Rectal smooth muscle tissue (tissue), 1 donor: ENCODE results near the gene CARD14.
A peak's percentile ranks its signal among the peaks of the same experiment; 100 is the strongest.

Experiments
- H3K27ac ChIP-seq: one replicate; pipeline ENCODE4 v1.7.0; 2013; ENCODE audit warnings: low read depth, low read length, inconsistent platforms
- H3K27me3 ChIP-seq: one replicate; pipeline ENCODE4 v1.7.0; 2013; ENCODE audit warnings: low read length; ENCODE audit not compliant: control insufficient read depth, insufficient read depth
- H3K36me3 ChIP-seq: one replicate; pipeline ENCODE4 v1.7.0; 2013; ENCODE audit warnings: low read length; ENCODE audit not compliant: control insufficient read depth, insufficient read depth
- H3K4me1 ChIP-seq: one replicate; pipeline ENCODE4 v1.7.0; 2013; ENCODE audit warnings: low read length; ENCODE audit not compliant: control insufficient read depth, insufficient read depth
- H3K4me3 ChIP-seq: one replicate; pipeline ENCODE4 v1.7.0; 2013; ENCODE audit warnings: low read length
- H3K9ac ChIP-seq: one replicate; pipeline ENCODE4 v1.7.0; 2013; ENCODE audit warnings: low read length

Gene CARD14

GRCh38 chr17:80219763-80220053 lies 49.9 kb downstream of the CARD14 start:
- Histone ChIP-seq H3K9ac (peak overlapping the region; percentile 97), H3K27ac (peak overlapping the region; percentile 77), H3K4me1 (peaks cover 9% of the 10 kb centered on the region), H3K4me3 (peak overlapping the region; percentile 90), H3K36me3 (peaks cover 11% of the 10 kb centered on the region), H3K27me3 (no peaks in the 10 kb centered on the region)

GRCh38 chr17:80220054-80220735 lies 50.4 kb downstream of the CARD14 start, which contains the start of the genes SGSH and SLC26A11:
Gene SGSH, minus strand, starts transcription at chr17:80220333. Its CDS starts 20 bp downstream, at chr17:80220313.
Gene SLC26A11, plus strand, starts transcription at chr17:80220427. Its CDS starts 1,134 bp downstream, at chr17:80221561.
- Histone ChIP-seq H3K27me3 (no peaks in the 10 kb centered on the region), H3K27ac (peak within 1 kb of the TSS; percentile 77), H3K9ac (peak within 1 kb of the TSS; percentile 97), H3K36me3 (peaks cover 11% of the 10 kb centered on the region), H3K4me3 (peak within 1 kb of the TSS; percentile 90), H3K4me1 (peaks cover 9% of the 10 kb centered on the region)

DNA sequence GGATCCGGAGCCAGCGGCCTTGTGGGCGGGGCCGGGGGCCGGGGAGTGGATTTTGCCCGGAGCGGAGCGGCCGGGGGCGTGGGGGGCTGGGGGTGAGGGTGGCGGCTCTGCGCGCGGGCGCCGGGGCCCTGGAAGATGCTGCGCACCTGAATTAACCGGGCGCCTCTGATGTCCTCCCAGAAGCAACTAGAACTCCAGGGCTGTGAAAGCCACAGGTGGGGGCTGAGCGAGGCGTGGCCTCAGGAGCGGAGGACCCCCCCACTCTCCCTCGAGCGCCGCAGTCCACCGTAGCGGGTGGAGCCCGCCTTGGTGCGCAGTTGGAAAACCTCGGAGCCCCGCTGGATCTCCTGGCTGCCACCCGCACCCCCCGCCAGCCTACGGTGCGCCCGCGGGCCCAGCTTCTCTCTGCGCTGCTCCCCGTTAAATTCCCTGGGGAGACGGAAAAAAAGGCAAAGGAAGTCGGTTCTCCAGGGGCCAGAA lies 50.9 kb downstream of the CARD14 start:
- Histone ChIP-seq H3K36me3 (peaks cover 11% of the 10 kb centered on the region), H3K4me3 (peak overlapping the region; percentile 90), H3K4me1 (peaks cover 9% of the 10 kb centered on the region), H3K27me3 (no peaks in the 10 kb centered on the region), H3K9ac (peak overlapping the region; percentile 52), H3K27ac (peak overlapping the region; percentile 77)

GRCh38 chr17:80221351-80222105 lies 51.7 kb downstream of the CARD14 start:
- Histone ChIP-seq H3K4me1 (peaks cover 9% of the 10 kb centered on the region), H3K9ac (no peak overlapping the region), H3K4me3 (peak overlapping the region; percentile 65), H3K36me3 (peaks cover 6% of the 10 kb centered on the region), H3K27me3 (no peaks in the 10 kb centered on the region), H3K27ac (no peak overlapping the region)

DNA sequence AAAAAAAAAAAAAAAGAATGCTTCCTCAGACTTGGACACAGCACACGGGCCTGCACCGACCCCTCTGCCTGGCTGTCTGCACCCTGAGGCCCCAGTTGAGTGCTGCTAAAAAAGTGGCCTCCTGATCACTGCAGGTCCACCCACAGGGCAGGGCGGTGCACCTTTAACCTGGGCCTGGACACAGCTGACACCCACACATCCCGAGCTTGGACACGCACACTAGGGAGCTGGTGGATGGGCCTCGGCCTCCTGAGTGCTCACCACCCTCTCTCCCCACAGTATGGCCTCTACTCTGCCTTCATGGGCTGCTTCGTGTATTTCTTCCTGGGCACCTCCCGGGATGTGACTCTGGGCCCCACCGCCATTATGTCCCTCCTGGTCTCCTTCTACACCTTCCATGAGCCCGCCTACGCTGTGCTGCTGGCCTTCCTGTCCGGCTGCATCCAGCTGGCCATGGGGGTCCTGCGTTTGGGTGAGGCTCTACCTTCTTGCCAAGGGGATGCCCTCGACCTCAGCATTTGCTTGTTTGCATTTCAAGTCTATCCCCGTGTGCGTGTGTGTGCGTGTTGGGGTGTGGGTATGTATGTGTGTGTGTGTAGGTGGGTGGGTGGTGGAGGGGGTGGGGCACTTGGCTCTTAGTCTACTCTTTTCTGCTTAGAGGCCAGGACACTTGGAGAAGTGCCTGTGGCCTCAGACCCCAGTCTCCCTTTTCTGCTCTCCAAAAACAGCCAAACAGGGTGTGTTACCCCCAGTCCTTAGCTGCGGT lies 52.7 kb downstream of the CARD14 start:
- Histone ChIP-seq H3K4me3 (no peak overlapping the region), H3K9ac (no peak overlapping the region), H3K4me1 (peaks cover 9% of the 10 kb centered on the region), H3K27ac (no peak overlapping the region), H3K27me3 (no peaks in the 10 kb centered on the region), H3K36me3 (peaks cover under 1% of the 10 kb centered on the region)

- Histone ChIP-seq H3K36me3 (no peaks in the 10 kb centered on the region), H3K27me3 (no peaks in the 10 kb centered on the region), H3K9ac (no peak overlapping the region)
Observed at GRCh38 chr17:80223142-80223815, 53.4 kb downstream of the CARD14 start.

GRCh38 chr17:80223838-80224497 lies 54.1 kb downstream of the CARD14 start:
- Histone ChIP-seq H3K27ac (no peak overlapping the region), H3K9ac (no peak overlapping the region), H3K4me3 (no peak overlapping the region), H3K27me3 (no peaks in the 10 kb centered on the region), H3K36me3 (no peaks in the 10 kb centered on the region), H3K4me1 (peaks cover 9% of the 10 kb centered on the region)

More at GRCh38 chr17:80223142-80223815, 53.4 kb downstream of the CARD14 start:
- Histone ChIP-seq H3K4me3 (no peak overlapping the region), H3K27ac (no peak overlapping the region), H3K4me1 (peaks cover 9% of the 10 kb centered on the region)

DNA sequence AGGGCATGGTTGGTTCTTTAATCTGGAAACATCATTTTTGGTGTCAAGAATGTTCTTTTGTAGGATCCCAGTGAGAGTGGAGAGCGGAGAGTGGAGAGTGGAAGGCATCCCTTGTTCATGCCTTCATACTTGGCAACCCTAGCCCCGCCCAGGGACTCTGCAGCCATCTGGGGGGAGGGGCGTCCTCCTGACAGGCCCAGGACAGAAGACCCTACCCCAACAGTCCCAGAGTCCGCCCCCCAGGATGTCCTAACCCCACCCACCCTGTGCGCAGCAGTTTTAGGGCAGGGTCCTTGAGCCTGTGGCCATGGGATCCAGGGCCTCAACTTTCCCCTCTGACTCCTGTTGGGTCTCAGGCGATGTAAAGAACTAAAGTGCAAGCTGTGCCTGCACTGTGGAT lies 54.9 kb downstream of the CARD14 start:
- Histone ChIP-seq H3K27me3 (no peaks in the 10 kb centered on the region), H3K4me1 (peaks cover 9% of the 10 kb centered on the region), H3K9ac (no peak overlapping the region), H3K27ac (no peak overlapping the region), H3K4me3 (no peak overlapping the region), H3K36me3 (no peaks in the 10 kb centered on the region)

- no peaks in the 10 kb centered on the region for H3K27me3 ChIP-seq
- H3K4me3 ChIP-seq = no peak overlapping the region
- H3K36me3 ChIP-seq = no peaks in the 10 kb centered on the region
- no peak overlapping the region for H3K9ac ChIP-seq
- peaks cover 9% of the 10 kb centered on the region for H3K4me1 ChIP-seq
- H3K27ac ChIP-seq = no peak overlapping the region
Observed at GRCh38 chr17:80225230-80225629, 55.4 kb downstream of the CARD14 start.

- H3K9ac ChIP-seq = no peak overlapping the region
- H3K27ac ChIP-seq = no peak overlapping the region
- no peak overlapping the region for H3K4me3 ChIP-seq
- peaks cover 2% of the 10 kb centered on the region for H3K4me1 ChIP-seq
- no peaks in the 10 kb centered on the region for H3K27me3 ChIP-seq
- H3K36me3 ChIP-seq = no peaks in the 10 kb centered on the region
Observed at GRCh38 chr17:80227156-80227555, 57.3 kb downstream of the CARD14 start.

GRCh38 chr17:80227666-80228065 lies 57.8 kb downstream of the CARD14 start:
- Histone ChIP-seq H3K36me3 (no peaks in the 10 kb centered on the region), H3K9ac (no peak overlapping the region), H3K4me3 (no peak overlapping the region), H3K27me3 (no peaks in the 10 kb centered on the region), H3K4me1 (no peaks in the 10 kb centered on the region), H3K27ac (no peak overlapping the region)
